IMR-90 (cell line): Measurements from ENCODE around the gene CREBBP. TPM values are rescaled to one million over a fixed set of nuclear protein-coding genes. Genes with fewer than 3 reads are reported as not detected.

Experiments
- ATAC-seq: fragments of 200-7000 bp; cut with Tn5 transposase; 2 replicates; pipeline ENCODE4 v1.9.1; 2020; ENCODE audit warnings: low read depth, mild to moderate bottlenecking, moderate library complexity
- BruUV-seq: library from RNA; stranded (reverse); fragments of 400-500 nt; replicated peaks from 2 replicates; lab custom pipeline; 2021; lab: Mats Ljungman, UMichigan
- CTCF ChIA-PET: fragments of 300-600 bp; formaldehyde crosslinking; extraction: SDS; loops from one replicate; lab custom pipeline; 2021; ENCODE audit warnings: antibody characterized with exemption; lab: Yijun Ruan, JAX
- POLR2A ChIA-PET: fragments of 300-600 bp; sonication (Branson Sonifier 250); formaldehyde crosslinking; loops from one replicate; lab custom pipeline; 2022; ENCODE audit warnings: antibody characterized with exemption; ENCODE audit not compliant: unreplicated experiment; lab: Charles Lee
- DNase-seq: peaks from one replicate; pipeline ENCODE4 v3.0.0; 2013
- H2AFZ ChIP-seq: replicated peaks from 2 replicates; pipeline ENCODE3; 2013; ENCODE audit warnings: low read length, mild to moderate bottlenecking; ENCODE audit not compliant: poor library complexity
- H2AK5ac ChIP-seq: 2 replicates; pipeline ENCODE4 v1.6.1; 2013; ENCODE audit warnings: low read depth, low read length, inconsistent platforms
- H2AK9ac ChIP-seq: replicated peaks from 2 replicates; pipeline ENCODE3; 2013; ENCODE audit warnings: mild to moderate bottlenecking, low read depth, low read length, moderate library complexity; ENCODE audit not compliant: poor library complexity
- H2BK120ac ChIP-seq: 2 replicates; pipeline ENCODE4 v1.6.1; 2013; ENCODE audit warnings: low read depth, low read length, inconsistent platforms
- H2BK15ac ChIP-seq: 3 replicates; pipeline ENCODE4 v1.6.1; 2013; ENCODE audit warnings: low read depth, low read length, inconsistent platforms
- H2BK20ac ChIP-seq: 2 replicates; pipeline ENCODE4 v1.6.1; 2013; ENCODE audit warnings: low read depth, mild to moderate bottlenecking, inconsistent platforms, low read length, moderate library complexity
- H2BK5ac ChIP-seq: 2 replicates; pipeline ENCODE4 v1.6.1; 2013; ENCODE audit warnings: mild to moderate bottlenecking, low read depth, low read length, inconsistent platforms; ENCODE audit not compliant: poor library complexity, severe bottlenecking
- H3K14ac ChIP-seq: replicated peaks from 2 replicates; pipeline ENCODE4 v1.6.1; 2013; ENCODE audit warnings: low read depth, low read length, inconsistent platforms
- H3K18ac ChIP-seq: 2 replicates; pipeline ENCODE4 v1.6.1; 2013; ENCODE audit warnings: low read depth, low read length, control low read depth
- H3K23ac ChIP-seq: 2 replicates; pipeline ENCODE4 v1.6.1; 2013; ENCODE audit warnings: low read depth, low read length, inconsistent platforms
- H3K27ac ChIP-seq: 2 replicates; pipeline ENCODE4 v1.5.1; 2013; ENCODE audit warnings: mild to moderate bottlenecking, control low read depth, low read length; ENCODE audit not compliant: insufficient read depth
- H3K27me3 ChIP-seq: 2 replicates; pipeline ENCODE4 v1.6.1; 2013; ENCODE audit warnings: low read length; ENCODE audit not compliant: control insufficient read depth, insufficient read depth
- H3K36me3 ChIP-seq: 2 replicates; pipeline ENCODE4 v1.6.1; 2013; ENCODE audit warnings: low read length, mixed read lengths; ENCODE audit not compliant: control insufficient read depth, insufficient read depth
- H3K4ac ChIP-seq: 2 replicates; pipeline ENCODE4 v1.6.1; 2013; ENCODE audit warnings: low read depth, low read length, inconsistent platforms
- H3K4me1 ChIP-seq: 2 replicates; pipeline ENCODE4 v1.6.1; 2013; ENCODE audit warnings: low read length, mixed read lengths; ENCODE audit not compliant: control insufficient read depth, insufficient read depth
- H3K4me2 ChIP-seq: 2 replicates; pipeline ENCODE4 v1.6.1; 2013; ENCODE audit warnings: low read depth, mild to moderate bottlenecking, control low read depth, low read length, moderate library complexity
- H3K4me3 ChIP-seq: 2 replicates; pipeline ENCODE4 v1.5.1; 2013; ENCODE audit warnings: low read depth, mild to moderate bottlenecking, control low read depth, low read length, moderate library complexity; ENCODE audit not compliant: insufficient read depth
- H3K56ac ChIP-seq: 2 replicates; pipeline ENCODE4 v1.6.1; 2013; ENCODE audit warnings: low read length, inconsistent platforms; ENCODE audit not compliant: insufficient read depth; ENCODE audit errors: extremely low read depth
- H3K79me1 ChIP-seq, 2 experiments: 2 replicates each; pipeline ENCODE4 v1.6.1; 2013; ENCODE audit warnings: low read length in 2 of 2, inconsistent platforms in 1 of 2, low read depth in 1 of 2
- H3K9ac ChIP-seq: 2 replicates; pipeline ENCODE4 v1.6.1; 2013; ENCODE audit warnings: low read depth, low read length, control low read depth
- H3K9me1 ChIP-seq: 2 replicates; pipeline ENCODE4 v1.6.1; 2013; ENCODE audit warnings: low read length, inconsistent platforms; ENCODE audit not compliant: insufficient read depth
- H3K9me3 ChIP-seq: 2 replicates; pipeline ENCODE4 v1.6.1; 2013; ENCODE audit warnings: low read length; ENCODE audit not compliant: control insufficient read depth, insufficient read depth
- H4K20me1 ChIP-seq: 2 replicates; pipeline ENCODE4 v1.6.1; 2013; ENCODE audit warnings: low read length, inconsistent platforms; ENCODE audit not compliant: insufficient read depth
- H4K5ac ChIP-seq: 2 replicates; pipeline ENCODE4 v1.6.1; 2013; ENCODE audit warnings: mild to moderate bottlenecking, low read depth, low read length, control low read depth
- H4K8ac ChIP-seq, 2 experiments: 2 replicates each; pipeline ENCODE4 v1.6.1; 2013; ENCODE audit warnings: low read depth in 2 of 2, low read length in 2 of 2, control low read depth in 1 of 2, inconsistent platforms in 1 of 2
- H4K91ac ChIP-seq: 2 replicates; pipeline ENCODE4 v1.6.1; 2013; ENCODE audit warnings: low read depth, low read length, inconsistent platforms; ENCODE audit not compliant: insufficient read depth
- BHLHE40 ChIP-seq: fragments of 150-350 bp; IDR thresholded peaks from 2 replicates; pipeline ENCODE4 v1.6.1; 2016; ENCODE audit warnings: mild to moderate bottlenecking, low read depth, low read length
- CEBPB ChIP-seq: IDR thresholded peaks from 2 replicates; pipeline ENCODE4 v1.6.1; 2012; ENCODE audit warnings: low read depth, low read length, improper control_type of control experiment
- CHD1 ChIP-seq: IDR thresholded peaks from 2 replicates; pipeline ENCODE4 v1.6.1; 2012; ENCODE audit warnings: low read depth, low read length, improper control_type of control experiment
- FOS ChIP-seq: fragments of 150-350 bp; IDR thresholded peaks from 2 replicates; pipeline ENCODE4 v1.6.1; 2016; ENCODE audit warnings: low read depth, low read length
- MAFK ChIP-seq: IDR thresholded peaks from 2 replicates; pipeline ENCODE4 v1.6.1; 2012; ENCODE audit warnings: low read depth, low read length, improper control_type of control experiment
- MAZ ChIP-seq: IDR thresholded peaks from 2 replicates; pipeline ENCODE4 v1.6.1; 2012; ENCODE audit warnings: low read depth, mild to moderate bottlenecking, low read length, improper control_type of control experiment, moderate library complexity, borderline replicate concordance
- MXI1 ChIP-seq: IDR thresholded peaks from 2 replicates; pipeline ENCODE4 v1.6.1; 2012; ENCODE audit warnings: low read depth, mild to moderate bottlenecking, low read length, moderate library complexity, borderline replicate concordance
- NFE2L2 ChIP-seq: fragments of 150-350 bp; IDR thresholded peaks from 2 replicates; pipeline ENCODE4 v1.6.1; 2016; ENCODE audit warnings: low read depth, mild to moderate bottlenecking, low read length
- POLR2A ChIP-seq: IDR thresholded peaks from 2 replicates; pipeline ENCODE4 v1.6.1; 2012; ENCODE audit warnings: mild to moderate bottlenecking, low read depth, low read length
- RAD21 ChIP-seq: IDR thresholded peaks from 2 replicates; pipeline ENCODE4 v1.6.1; 2012; ENCODE audit warnings: low read length, improper control_type of control experiment
- RCOR1 ChIP-seq: IDR thresholded peaks from 2 replicates; pipeline ENCODE4 v1.6.1; 2012; ENCODE audit warnings: mild to moderate bottlenecking, low read length, improper control_type of control experiment; ENCODE audit not compliant: insufficient replicate concordance
- RFX5 ChIP-seq: IDR thresholded peaks from 2 replicates; pipeline ENCODE4 v1.8.0; 2012; ENCODE audit warnings: low read depth, mild to moderate bottlenecking, low read length, moderate library complexity
- SMC3 ChIP-seq: fragments of 150-350 bp; IDR thresholded peaks from 2 replicates; pipeline ENCODE4 v1.6.1; 2016; ENCODE audit warnings: low read depth, mild to moderate bottlenecking, antibody characterized with exemption, low read length, moderate library complexity
- USF2 ChIP-seq: fragments of 150-350 bp; IDR thresholded peaks from 2 replicates; pipeline ENCODE4 v1.6.1; 2017; ENCODE audit warnings: mild to moderate bottlenecking, antibody characterized with exemption, low read length, low read depth
- WGBS, 2 experiments: methylation state at CpG; one replicate each; pipeline versions ENCODE4 v1.1.5 to v1.1.7; 2013; ENCODE audit warnings: missing lambda C conversion rate in 2 of 2; ENCODE audit not compliant: insufficient read length in 1 of 2; ENCODE audit errors: extremely low coverage in 2 of 2; 5-methylcytosine and 5-hydroxymethylcytosine counted together
- dilution Hi-C: fragments of 300-500 bp; cut with HindIII; formaldehyde crosslinking; loops from one replicate; pipeline ENCODE4 v1.14.3; 2018; ENCODE audit warnings: low sequenced_read_pairs; ENCODE audit not compliant: unreplicated experiment
- in situ Hi-C: fragments of 300-500 bp; cut with MboI; formaldehyde crosslinking; loops from 3 replicates; pipeline ENCODE4 v1.14.3; 2019; ENCODE audit warnings: low sequenced_read_pairs, inconsistent platforms, mixed read lengths
- intact Hi-C: fragments of 100-400 bp; cut with micrococcal nuclease; formaldehyde crosslinking; loops from 2 replicates; pipeline ENCODE4 v1.10.0; 2022
- polyA plus RNA-seq, 3 experiments: library from polyadenylated mRNA; depleted of rRNA; stranded (reverse); fragments of >200 nt; gene quantifications; 2 replicates each; pipeline ENCODE4 v1.2.3, GENCODE V29; 2012; ENCODE audit warnings: low replicate concordance in 1 of 3
- total RNA-seq: library from RNA; depleted of rRNA; stranded (reverse); fragments of >200 nt; gene quantifications from 2 replicates; pipeline ENCODE4 v1.2.3, GENCODE V29; 2012
- TF ChIP-seq, protein P1 (sequence below): fragments of 150-350 bp; IDR thresholded peaks from 2 replicates; pipeline ENCODE4 v1.6.1; 2016; ENCODE audit warnings: low read depth, mild to moderate bottlenecking, low read length, moderate library complexity, borderline replicate concordance
- TF ChIP-seq, protein P2 (sequence below): conservative IDR thresholded peaks from 2 replicates; pipeline ENCODE4 v1.5.1; 2012; ENCODE audit warnings: mild to moderate bottlenecking, low read depth, low read length, improper control_type of control experiment

CREBBP gene
- total and polyA plus RNA-seq, 2 of the 4 experiments (the other 2 are of a cell fraction) = 7.3 to 12.5 TPM

- in situ Hi-C loops = no loop called here
- H2BK5ac ChIP-seq = peak overlapping the region; percentile 28
- H3K36me3 ChIP-seq = peaks cover 50% of the 10 kb centered on the region
- no CpG with 5 or more reads among the region's 4 CpGs for WGBS, 2 experiments
- no peak overlapping the region for H2BK20ac ChIP-seq
- no peak overlapping the region for H3K27ac ChIP-seq
- TF ChIP-seq MXI1 (no peak), MAFK (no peak), MAZ (no peak), BHLHE40 (no peak), USF2 (no peak), CEBPB (no peak), FOS (no peak), RFX5 (no peak), NFE2L2 (no peak), POLR2A (no peak), RAD21 (no peak), CHD1 (no peak), RCOR1 (no peak), SMC3 (no peak)
- TF ChIP-seq, protein P1, sequence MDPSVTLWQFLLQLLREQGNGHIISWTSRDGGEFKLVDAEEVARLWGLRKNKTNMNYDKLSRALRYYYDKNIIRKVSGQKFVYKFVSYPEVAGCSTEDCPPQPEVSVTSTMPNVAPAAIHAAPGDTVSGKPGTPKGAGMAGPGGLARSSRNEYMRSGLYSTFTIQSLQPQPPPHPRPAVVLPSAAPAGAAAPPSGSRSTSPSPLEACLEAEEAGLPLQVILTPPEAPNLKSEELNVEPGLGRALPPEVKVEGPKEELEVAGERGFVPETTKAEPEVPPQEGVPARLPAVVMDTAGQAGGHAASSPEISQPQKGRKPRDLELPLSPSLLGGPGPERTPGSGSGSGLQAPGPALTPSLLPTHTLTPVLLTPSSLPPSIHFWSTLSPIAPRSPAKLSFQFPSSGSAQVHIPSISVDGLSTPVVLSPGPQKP = no peak
- TF ChIP-seq, protein P2, sequence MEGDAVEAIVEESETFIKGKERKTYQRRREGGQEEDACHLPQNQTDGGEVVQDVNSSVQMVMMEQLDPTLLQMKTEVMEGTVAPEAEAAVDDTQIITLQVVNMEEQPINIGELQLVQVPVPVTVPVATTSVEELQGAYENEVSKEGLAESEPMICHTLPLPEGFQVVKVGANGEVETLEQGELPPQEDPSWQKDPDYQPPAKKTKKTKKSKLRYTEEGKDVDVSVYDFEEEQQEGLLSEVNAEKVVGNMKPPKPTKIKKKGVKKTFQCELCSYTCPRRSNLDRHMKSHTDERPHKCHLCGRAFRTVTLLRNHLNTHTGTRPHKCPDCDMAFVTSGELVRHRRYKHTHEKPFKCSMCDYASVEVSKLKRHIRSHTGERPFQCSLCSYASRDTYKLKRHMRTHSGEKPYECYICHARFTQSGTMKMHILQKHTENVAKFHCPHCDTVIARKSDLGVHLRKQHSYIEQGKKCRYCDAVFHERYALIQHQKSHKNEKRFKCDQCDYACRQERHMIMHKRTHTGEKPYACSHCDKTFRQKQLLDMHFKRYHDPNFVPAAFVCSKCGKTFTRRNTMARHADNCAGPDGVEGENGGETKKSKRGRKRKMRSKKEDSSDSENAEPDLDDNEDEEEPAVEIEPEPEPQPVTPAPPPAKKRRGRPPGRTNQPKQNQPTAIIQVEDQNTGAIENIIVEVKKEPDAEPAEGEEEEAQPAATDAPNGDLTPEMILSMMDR = no peak
- H3K4me3 ChIP-seq = no peak overlapping the region
- H4K5ac ChIP-seq = no peak overlapping the region
- no peak overlapping the region for H2AK9ac ChIP-seq
- H3K4me2 ChIP-seq = 0 out of 2 replicates have a peak overlapping the region, but pooled peaks have one; percentile 28
- peaks cover 14% of the 10 kb centered on the region; the same call in 1 of the 2 replicates for H4K20me1 ChIP-seq
- H2BK15ac ChIP-seq = no peak overlapping the region
- H3K9ac ChIP-seq = no peak overlapping the region
- H3K9me3 ChIP-seq = no peaks in the 10 kb centered on the region
- no TSS peak for BruUV-seq
- no peak overlapping the region for H2AK5ac ChIP-seq
- H3K9me1 ChIP-seq = peaks cover 22% of the 10 kb centered on the region
- 0 out of 2 replicates have a peak overlapping the region, but pooled peaks have one; percentile 30 for H3K14ac ChIP-seq
- ATAC-seq (no peak), DNase-seq (no peak)
- H3K18ac ChIP-seq = peak overlapping the region; percentile 34; the same call in 1 of the 2 replicates
- H3K79me1 ChIP-seq = peaks cover 37 to 76% of the 10 kb centered on the region in 2 experiments
- H4K8ac ChIP-seq = no peak overlapping the region
- intact Hi-C loops = no loop called here
- CTCF ChIA-PET = no interaction called here
- no peak overlapping the region for H3K4ac ChIP-seq
- no peak overlapping the region for H2AFZ ChIP-seq
- H3K56ac ChIP-seq = no peak overlapping the region
- no peaks in the 10 kb centered on the region for H3K27me3 ChIP-seq
- H2BK120ac ChIP-seq = no peak overlapping the region; the same call in 1 of the 2 replicates
- POLR2A ChIA-PET = no interaction called here
- dilution Hi-C loops = no loop called here
- no peak overlapping the region for H4K91ac ChIP-seq
- H3K4me1 ChIP-seq = peaks cover 7% of the 10 kb centered on the region
- no peak overlapping the region for H3K23ac ChIP-seq
Measured at GRCh38 chr16:3755249-3755648, 125.3 kb downstream of the CREBBP start.
